Upper lobe of right lung (tissue), 1 donor: ENCODE data around the gene CD4. TPM values are rescaled to one million over a fixed set of nuclear protein-coding genes. Genes with fewer than 3 reads are reported as not detected.

Source experiments
- ATAC-seq: fragments of 200-7000 bp; cut with Tn5 transposase; one replicate; pipeline ENCODE4 v1.9.1; 2020; ENCODE audit warnings: mild to moderate bottlenecking, moderate library complexity
- DNase-seq: peaks from one replicate; pipeline ENCODE4 v3.0.0-alpha.2; 2020
- H3K27ac ChIP-seq: fragments of 200-600 bp; one replicate; pipeline ENCODE4 v1.8.0; 2022
- H3K27me3 ChIP-seq: fragments of 200-600 bp; one replicate; pipeline ENCODE4 v1.8.0; 2022; ENCODE audit warnings: mild to moderate bottlenecking
- H3K36me3 ChIP-seq: fragments of 200-600 bp; one replicate; pipeline ENCODE4 v1.8.0; 2022
- H3K4me1 ChIP-seq: fragments of 200-600 bp; one replicate; pipeline ENCODE4 v1.8.0; 2022
- H3K4me3 ChIP-seq: fragments of 200-600 bp; one replicate; pipeline ENCODE4 v1.8.0; 2022; ENCODE audit warnings: mild to moderate bottlenecking
- H3K9me3 ChIP-seq: fragments of 200-600 bp; one replicate; pipeline ENCODE4 v1.8.0; 2022
- CTCF ChIP-seq: fragments of 200-600 bp; IDR thresholded peaks from one replicate; pipeline ENCODE4 v1.8.0; 2022; ENCODE audit warnings: antibody characterized with exemption
- intact Hi-C: fragments of 100-400 bp; cut with DNase I; formaldehyde crosslinking; loops from one replicate; pipeline ENCODE4 v1.11.0; 2022
- total RNA-seq: library from RNA; stranded (reverse); fragmentation: NEBNext Ultra II Directional; extraction: Animal tissue kit (Norgen Biotek cat#: 25700); gene quantifications from one replicate; pipeline ENCODE4 v1.2.1, GENCODE V29; 2021
- donor health status: DM: no; HTN: yes; CAD: no; lungs with severe emphysema.

CD4 gene
- total RNA-seq, 1 donor from 2014 or later = 67.6 TPM

GRCh38 chr12:6827437-6827911 is 38.1 kb downstream of the CD4 start:
- Histone ChIP-seq H3K4me1 (peaks cover 5% of the 10 kb centered on the region), H3K36me3 (no peaks in the 10 kb centered on the region), H3K27ac (no peak overlapping the region), H3K9me3 (no peaks in the 10 kb centered on the region), H3K27me3 (no peaks in the 10 kb centered on the region), H3K4me3 (no peak overlapping the region)
- ATAC-seq = peak; percentile 50
- DNase-seq = peak; percentile 83
- intact Hi-C loops = loop anchor here (10.0 kb wide), 1 partner anchor 93 kb away; no protein-coding TSS in a partner anchor
- no peak for TF ChIP-seq CTCF

- Histone ChIP-seq H3K36me3 (no peaks in the 10 kb centered on the region), H3K27ac (peak within 1 kb of the TSS; percentile 44), H3K4me1 (peaks cover 5% of the 10 kb centered on the region), H3K4me3 (peak within 1 kb of the TSS; percentile 62), H3K9me3 (no peaks in the 10 kb centered on the region), H3K27me3 (no peaks in the 10 kb centered on the region)
- DNase-seq (no peak), ATAC-seq (peak; percentile 5)
- no peak for TF ChIP-seq CTCF
- intact Hi-C loops = loop anchor here (10.0 kb wide), 1 partner anchor 93 kb away; no protein-coding TSS in a partner anchor
Observed at GRCh38 chr12:6827982-6828780, 38.9 kb downstream of the CD4 start, which contains the start of gene P3H3. P3H3 (plus strand) TSS chr12:6828407; CDS start chr12:6828441, 34 bp downstream.

DNA sequence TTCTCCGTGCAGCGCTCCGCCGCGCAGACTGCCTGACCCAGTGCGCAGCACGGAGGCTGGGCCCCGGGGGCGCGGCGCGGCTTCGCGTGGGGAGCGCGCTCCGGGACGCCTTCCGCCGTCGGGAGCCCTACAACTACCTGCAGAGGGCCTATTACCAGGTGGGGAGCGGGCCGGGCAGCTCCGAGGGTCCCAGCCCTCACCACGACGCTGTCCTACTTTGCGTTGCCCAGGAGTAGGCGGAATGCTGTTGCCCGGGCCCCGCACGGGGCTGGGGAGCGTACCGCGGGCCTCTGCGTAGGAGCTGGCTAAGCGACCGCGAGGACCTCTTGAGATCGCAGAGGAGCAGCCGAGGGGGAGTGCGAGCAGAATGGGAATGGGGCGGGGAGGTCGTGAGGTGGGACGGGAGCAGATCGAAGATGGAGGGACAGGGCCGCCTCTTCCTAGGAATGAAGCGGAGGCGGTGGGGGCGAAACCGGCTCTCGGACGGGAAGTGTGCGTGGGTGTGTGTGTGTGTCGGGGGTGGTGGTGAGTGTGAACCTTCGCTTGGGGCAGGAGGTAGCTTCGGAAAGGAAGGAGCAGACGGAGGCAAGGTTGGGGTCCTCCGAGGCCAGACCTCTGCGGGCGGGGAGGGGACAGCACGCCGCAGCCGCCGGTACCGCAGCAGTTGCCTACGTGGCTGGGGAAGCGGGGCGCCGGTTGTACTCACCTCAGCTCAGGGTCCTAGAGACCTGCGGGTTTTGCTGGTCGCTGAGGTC is 39.6 kb downstream of the CD4 start:
- H3K9me3 ChIP-seq = no peaks in the 10 kb centered on the region

DNA sequence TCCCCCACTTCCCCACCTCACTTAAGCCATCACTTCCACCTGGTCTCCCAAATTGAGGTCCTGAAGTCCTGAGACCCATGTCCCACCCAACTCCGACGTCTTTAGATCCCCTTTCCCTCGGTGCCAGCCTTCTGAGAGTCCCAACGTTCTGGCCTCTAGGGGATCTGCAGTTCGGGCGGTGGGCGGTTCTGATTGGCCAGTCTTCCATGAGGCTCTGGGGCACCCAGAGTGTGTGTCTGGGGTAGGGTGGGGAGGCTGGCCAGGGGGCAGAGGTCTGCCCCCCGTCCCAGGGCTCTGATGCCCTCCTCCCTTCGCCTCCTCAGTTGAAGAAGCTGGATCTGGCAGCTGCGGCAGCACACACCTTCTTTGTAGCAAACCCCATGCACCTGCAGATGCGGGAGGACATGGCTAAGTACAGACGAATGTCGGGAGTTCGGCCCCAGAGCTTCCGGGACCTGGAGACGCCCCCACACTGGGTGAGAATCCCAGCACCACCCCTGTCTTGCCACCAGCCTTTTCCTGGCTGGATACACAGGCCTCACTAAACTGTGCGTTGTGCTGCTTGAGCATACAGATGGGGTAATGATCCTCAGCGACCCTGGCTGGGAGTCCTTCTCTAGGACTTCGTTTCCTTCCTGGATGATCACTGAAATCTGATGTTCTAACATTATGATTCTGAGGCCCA is 40.4 kb downstream of the CD4 start:
- TF ChIP-seq CTCF = no peak
- Histone ChIP-seq H3K36me3 (no peaks in the 10 kb centered on the region), H3K9me3 (no peaks in the 10 kb centered on the region), H3K4me1 (peaks cover 5% of the 10 kb centered on the region), H3K27me3 (no peaks in the 10 kb centered on the region), H3K27ac (peak overlapping the region; percentile 44), H3K4me3 (peak overlapping the region; percentile 62)
- DNase-seq (no peak), ATAC-seq (no peak)
- intact Hi-C loops = loop anchor here (10.0 kb wide), 1 partner anchor 95 kb away; no protein-coding TSS in a partner anchor

More for the DNA sequence above, 39.6 kb downstream of the CD4 start:
- intact Hi-C loops = loop anchor here (10.0 kb wide), 1 partner anchor 94 kb away; no protein-coding TSS in a partner anchor
- no peaks in the 10 kb centered on the region for H3K27me3 ChIP-seq
- no peaks in the 10 kb centered on the region for H3K36me3 ChIP-seq
- H3K27ac ChIP-seq = peak overlapping the region; percentile 44
- peak; percentile 21 for ATAC-seq
- H3K4me1 ChIP-seq = peaks cover 5% of the 10 kb centered on the region
- peak overlapping the region; percentile 62 for H3K4me3 ChIP-seq
- TF ChIP-seq CTCF = no peak
- no peak for DNase-seq

DNA sequence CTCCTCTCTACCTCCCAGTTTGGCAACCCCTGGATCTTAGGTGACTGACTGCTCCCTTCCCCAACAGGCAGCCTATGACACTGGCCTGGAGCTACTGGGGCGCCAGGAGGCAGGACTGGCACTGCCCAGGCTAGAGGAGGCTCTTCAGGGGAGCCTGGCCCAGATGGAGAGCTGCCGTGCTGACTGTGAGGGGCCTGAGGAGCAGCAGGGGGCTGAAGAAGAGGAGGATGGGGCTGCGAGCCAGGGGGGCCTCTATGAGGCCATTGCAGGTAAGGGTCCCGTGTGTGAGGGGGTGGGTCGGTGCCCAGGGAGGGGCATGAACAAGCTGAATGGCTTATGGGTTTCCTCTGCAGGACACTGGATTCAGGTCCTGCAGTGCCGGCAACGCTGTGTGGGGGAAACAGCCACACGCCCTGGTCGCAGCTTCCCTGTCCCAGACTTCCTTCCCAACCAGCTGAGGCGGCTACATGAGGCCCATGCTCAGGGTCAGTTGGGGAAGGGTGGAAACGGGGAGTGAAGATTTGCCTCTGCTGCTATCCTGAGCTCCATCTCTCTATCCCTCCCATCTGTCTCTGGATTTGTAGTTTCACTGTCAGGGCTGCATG is 41.1 kb downstream of the CD4 start:
- intact Hi-C loops = no loop called here
- Histone ChIP-seq H3K9me3 (no peaks in the 10 kb centered on the region), H3K27ac (no peak overlapping the region), H3K4me3 (no peak overlapping the region), H3K36me3 (no peaks in the 10 kb centered on the region), H3K27me3 (no peaks in the 10 kb centered on the region), H3K4me1 (peaks cover 5% of the 10 kb centered on the region)
- ATAC-seq (no peak), DNase-seq (no peak)
- TF ChIP-seq CTCF = no peak
